GM12878 (cell line): ENCODE data around the gene PAK5. TPM values are rescaled to one million over a fixed set of nuclear protein-coding genes. Genes with fewer than 3 reads are reported as not detected.

ENCODE experiments used
- ATAC-seq: fragments of 200-7000 bp; cut with Tn5 transposase; 3 replicates; pipeline ENCODE4 v1.9.1; 2020; ENCODE audit warnings: mild to moderate bottlenecking, moderate library complexity
- BruUV-seq: library from RNA; stranded (reverse); fragments of 400-500 nt; replicated peaks from 2 replicates; lab custom pipeline; 2021; lab: Mats Ljungman, UMichigan
- CTCF ChIA-PET: fragments of 300-600 bp; sonication (Branson Sonifier 250); formaldehyde crosslinking; extraction: SDS; loops from one replicate; lab custom pipeline; 2021; ENCODE audit warnings: inconsistent platforms; lab: Yijun Ruan, JAX
- POLR2A ChIA-PET: fragments of 350-600 bp; formaldehyde crosslinking; extraction: SDS; loops from one replicate; lab custom pipeline; 2021; ENCODE audit warnings: inconsistent platforms; lab: Charles Lee
- RAD21 ChIA-PET: fragments of 300-600 bp; sonication (Branson Sonifier 250); formaldehyde crosslinking; loops from one replicate; lab custom pipeline; 2023; ENCODE audit warnings: antibody characterized with exemption; ENCODE audit not compliant: unreplicated experiment; lab: Charles Lee
- SMC1A ChIA-PET: fragments of 300-600 bp; sonication (Branson Sonifier 250); formaldehyde crosslinking; loops from one replicate; lab custom pipeline; 2023; ENCODE audit not compliant: unreplicated experiment, uncharacterized antibody; lab: Charles Lee
- DNase-seq: peaks from one replicate; pipeline ENCODE4 v3.0.0-alpha.2; 2011; ENCODE audit warnings: low read depth, low spot score
- FAIRE-seq: peaks from 3 replicates; lab custom pipeline; 2011; peaks lifted over from hg19 to GRCh38; lab: Jason Lieb, UNC
- H2AFZ ChIP-seq: 2 replicates; pipeline ENCODE4 v1.6.0; 2011; ENCODE audit warnings: low read depth, low read length, control low read depth; ENCODE audit not compliant: control insufficient read depth
- H3K27ac ChIP-seq: 2 replicates; pipeline ENCODE4 v1.5.1; 2011; ENCODE audit warnings: control low read depth; ENCODE audit not compliant: control insufficient read depth, insufficient read depth
- H3K27me3 ChIP-seq, 2 experiments: replicated peaks in 1 of 2; 2 replicates each; pipeline versions ENCODE4 v1.6.0 to v1.6.1; 2011; ENCODE audit warnings: low read length in 1 of 2; ENCODE audit not compliant: control insufficient read depth in 2 of 2, insufficient read depth in 2 of 2
- H3K36me3 ChIP-seq, 2 experiments: 2 replicates each; pipeline ENCODE4 v1.5.1; 2011; ENCODE audit warnings: low read length in 1 of 2; ENCODE audit not compliant: control insufficient read depth in 2 of 2, insufficient read depth in 2 of 2
- H3K4me1 ChIP-seq: 2 replicates; pipeline ENCODE4 v1.6.1; 2011; ENCODE audit warnings: mild to moderate bottlenecking, low read length, moderate library complexity, mixed read lengths; ENCODE audit not compliant: control insufficient read depth, insufficient read depth
- H3K4me2 ChIP-seq: 2 replicates; pipeline ENCODE4 v1.6.0; 2011; ENCODE audit warnings: control low read depth; ENCODE audit not compliant: control insufficient read depth, insufficient read depth
- H3K4me3 ChIP-seq: fragments of 200-600 bp; sonication (generic); 2 replicates; pipeline ENCODE4 v1.5.1; 2016
- H3K79me2 ChIP-seq: 2 replicates; pipeline ENCODE4 v1.6.0; 2011; ENCODE audit warnings: low read length; ENCODE audit not compliant: control insufficient read depth, insufficient read depth
- H3K9ac ChIP-seq: 2 replicates; pipeline ENCODE4 v1.8.0; 2011; ENCODE audit warnings: low read length, control low read depth, mixed read lengths; ENCODE audit not compliant: control insufficient read depth, insufficient read depth
- H3K9me3 ChIP-seq: replicated peaks from 3 replicates; pipeline ENCODE4 v1.5.1; 2011; ENCODE audit warnings: mild to moderate bottlenecking, low read length; ENCODE audit not compliant: control insufficient read depth, insufficient read depth
- H4K20me1 ChIP-seq: 2 replicates; pipeline ENCODE4 v1.6.0; 2011; ENCODE audit not compliant: control insufficient read depth, insufficient read depth
- BMI1 ChIP-seq: fragments of 450-650 bp; IDR thresholded peaks from 2 replicates; pipeline ENCODE4 v1.6.1; 2016; ENCODE audit warnings: mild to moderate bottlenecking, moderate library complexity, borderline replicate concordance
- CHD1 ChIP-seq: IDR thresholded peaks from 2 replicates; pipeline ENCODE4 v1.6.1; 2012; ENCODE audit warnings: low read depth, low read length, improper control_type of control experiment
- DPF2 ChIP-seq: fragments of 450-650 bp; IDR thresholded peaks from 2 replicates; pipeline ENCODE4 v1.6.1; 2017; ENCODE audit warnings: mild to moderate bottlenecking
- KLF5 ChIP-seq: fragments of 450-650 bp; IDR thresholded peaks from 2 replicates; pipeline ENCODE4 v1.6.1; 2014; ENCODE audit warnings: mild to moderate bottlenecking; ENCODE audit not compliant: partially characterized antibody
- NFXL1 ChIP-seq: fragments of 450-650 bp; IDR thresholded peaks from 2 replicates; pipeline ENCODE4 v1.6.1; 2017; ENCODE audit warnings: antibody characterized with exemption, mild to moderate bottlenecking, borderline replicate concordance
- NFYB ChIP-seq: IDR thresholded peaks from 2 replicates; pipeline ENCODE4 v1.6.1; 2011; ENCODE audit warnings: low read depth, mild to moderate bottlenecking, low read length, improper control_type of control experiment, moderate library complexity; ENCODE audit not compliant: insufficient read depth
- NR2C2 ChIP-seq: IDR thresholded peaks from 2 replicates; pipeline ENCODE4 v1.6.1; 2011; ENCODE audit warnings: borderline replicate concordance, low read depth; ENCODE audit not compliant: control insufficient read depth, insufficient read length
- PBX3 ChIP-seq: IDR thresholded peaks from 2 replicates; pipeline ENCODE4 v1.6.1; 2011; ENCODE audit warnings: mild to moderate bottlenecking, low read depth, low read length, moderate library complexity; ENCODE audit not compliant: insufficient replicate concordance
- POU2F2 ChIP-seq: IDR thresholded peaks from 3 replicates; pipeline ENCODE4 v1.6.1; 2011; ENCODE audit warnings: low read depth, mild to moderate bottlenecking, low read length, borderline replicate concordance
- SMC3 ChIP-seq: IDR thresholded peaks from 2 replicates; pipeline ENCODE4 v1.6.1; 2011; ENCODE audit warnings: low read length, improper control_type of control experiment, borderline replicate concordance
- SPI1 ChIP-seq: IDR thresholded peaks from 2 replicates; pipeline ENCODE4 v1.6.1; 2011; ENCODE audit warnings: low read depth, mild to moderate bottlenecking, low read length, moderate library complexity, borderline replicate concordance; ENCODE audit not compliant: insufficient read depth
- TAF1 ChIP-seq: IDR thresholded peaks from 2 replicates; pipeline ENCODE4 v1.6.1; 2011; ENCODE audit warnings: mild to moderate bottlenecking, low read depth, low read length, borderline replicate concordance
- TCF7 ChIP-seq: IDR thresholded peaks from 2 replicates; pipeline ENCODE4 v1.6.1; 2014; ENCODE audit warnings: antibody characterized with exemption, borderline replicate concordance
- YY1 ChIP-seq: IDR thresholded peaks from 2 replicates; pipeline ENCODE4 v1.6.1; 2011; ENCODE audit warnings: low read depth, mild to moderate bottlenecking, low read length
- ZBTB11 ChIP-seq: fragments of 450-650 bp; formaldehyde crosslinking; IDR thresholded peaks from 2 replicates; pipeline ENCODE4 v1.5.0; 2022; ENCODE audit warnings: mild to moderate bottlenecking, missing genetic modification characterization
- in situ Hi-C: fragments of 300-500 bp; cut with MboI; formaldehyde crosslinking; loops from 9 replicates; pipeline ENCODE4 v1.14.3; 2018; ENCODE audit warnings: mixed read lengths
- intact Hi-C: fragments of 100-400 bp; cut with micrococcal nuclease; formaldehyde crosslinking; loops from one replicate; pipeline ENCODE4 v1.14.2; 2022; ENCODE audit not compliant: unreplicated experiment
- polyA plus RNA-seq, 11 experiments: library from polyadenylated mRNA; depleted of rRNA in 4 of 11; unstranded in 6 of 11; stranded (reverse) in 5 of 11; fragments of >200 nt; fragmentation: Nextera tagmentation in 4 of 11; fragmentation: Illumina TruSeq in 1 of 11; extraction: Ambion mirVana in 4 of 11; extraction: Trizol in 1 of 11; gene quantifications; 1 replicate in 1 of 11; 2 replicates in 10 of 11; pipeline versions ENCODE4 v1.2.1 to v1.2.3, GENCODE V29; 2011 to 2016; ENCODE audit warnings: inconsistent platforms in 2 of 11, missing spikeins in 2 of 11, low read depth in 1 of 11
- total RNA-seq, 4 experiments: library from RNA; depleted of rRNA in 3 of 4; stranded (reverse); fragments of >200 nt in 3 of 4; fragmentation: Illumina TruSeq in 1 of 4; extraction: Trizol in 1 of 4; gene quantifications; 2 replicates each; pipeline versions ENCODE4 v1.2.1 to v1.2.3, GENCODE V29; 2013 to 2021
- TF ChIP-seq, protein P1 (sequence below): fragments of 450-650 bp; IDR thresholded peaks from 2 replicates; pipeline ENCODE4 v1.6.1; 2018; ENCODE audit warnings: borderline replicate concordance, mild to moderate bottlenecking; ENCODE audit not compliant: partially characterized antibody
- TF ChIP-seq, protein P2 (sequence below): fragments of 450-650 bp; IDR thresholded peaks from 2 replicates; pipeline ENCODE4 v1.6.1; 2014; ENCODE audit warnings: mild to moderate bottlenecking

PAK5 gene
- total and polyA plus RNA-seq, 10 of the 15 experiments (the other 5 are each of a cell fraction or from before 2014, with no cell fraction given), result not detected

DNA sequence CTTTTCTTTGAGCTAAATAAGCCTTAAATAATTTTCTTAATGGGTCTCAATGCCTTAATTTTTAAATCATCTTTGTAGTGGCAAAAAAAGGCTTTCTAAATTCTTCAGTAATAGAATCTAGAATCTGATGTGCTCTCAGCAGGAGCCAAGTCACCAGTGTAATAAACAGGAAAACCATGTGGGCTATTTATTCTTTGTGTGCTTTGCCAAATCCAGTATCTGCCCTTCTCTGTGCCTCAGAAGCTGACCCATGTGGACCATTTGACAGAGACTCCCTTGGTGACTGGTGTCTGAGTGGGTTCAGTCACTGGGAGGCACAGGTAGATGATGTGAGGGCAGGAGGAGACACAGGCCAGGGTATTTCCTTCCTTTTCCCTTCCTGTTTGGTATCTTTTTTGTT is 152.9 kb downstream of the PAK5 start:
- RAD21 ChIA-PET, result no interaction called here
- Histone ChIP-seq H3K36me3 (no peaks in the 10 kb centered on the region), H3K79me2 (no peaks in the 10 kb centered on the region), H3K4me2 (no peak overlapping the region), H3K27ac (no peak overlapping the region), H2AFZ (no peak overlapping the region), H3K9ac (no peak overlapping the region), H3K27me3 (no peaks in the 10 kb centered on the region), H3K4me1 (no peaks in the 10 kb centered on the region), H4K20me1 (no peaks in the 10 kb centered on the region), H3K9me3 (no peaks in the 10 kb centered on the region), H3K4me3 (no peak overlapping the region)
- no peak for ATAC-seq
- SMC1A ChIA-PET, result interaction anchor here (1.4 kb wide), 1 partner anchor 12 kb away, joined by 3 read pairs; no protein-coding TSS in a partner anchor
- POLR2A ChIA-PET, result no interaction called here
- intact Hi-C loops (no loop called here), in situ Hi-C loops (no loop called here)
- DNase-seq, result no peak
- TF ChIP-seq ZBTB11 (CRISPR knock-in tag) (no peak), CHD1 (no peak), NR2C2 (no peak), POU2F2 (no peak), TCF7 (no peak), YY1 (no peak), DPF2 (no peak), PBX3 (no peak), SPI1 (no peak), BMI1 (no peak), TAF1 (no peak), KLF5 (no peak), NFYB (no peak), NFXL1 (no peak), SMC3 (no peak)
- TF ChIP-seq, protein P1, sequence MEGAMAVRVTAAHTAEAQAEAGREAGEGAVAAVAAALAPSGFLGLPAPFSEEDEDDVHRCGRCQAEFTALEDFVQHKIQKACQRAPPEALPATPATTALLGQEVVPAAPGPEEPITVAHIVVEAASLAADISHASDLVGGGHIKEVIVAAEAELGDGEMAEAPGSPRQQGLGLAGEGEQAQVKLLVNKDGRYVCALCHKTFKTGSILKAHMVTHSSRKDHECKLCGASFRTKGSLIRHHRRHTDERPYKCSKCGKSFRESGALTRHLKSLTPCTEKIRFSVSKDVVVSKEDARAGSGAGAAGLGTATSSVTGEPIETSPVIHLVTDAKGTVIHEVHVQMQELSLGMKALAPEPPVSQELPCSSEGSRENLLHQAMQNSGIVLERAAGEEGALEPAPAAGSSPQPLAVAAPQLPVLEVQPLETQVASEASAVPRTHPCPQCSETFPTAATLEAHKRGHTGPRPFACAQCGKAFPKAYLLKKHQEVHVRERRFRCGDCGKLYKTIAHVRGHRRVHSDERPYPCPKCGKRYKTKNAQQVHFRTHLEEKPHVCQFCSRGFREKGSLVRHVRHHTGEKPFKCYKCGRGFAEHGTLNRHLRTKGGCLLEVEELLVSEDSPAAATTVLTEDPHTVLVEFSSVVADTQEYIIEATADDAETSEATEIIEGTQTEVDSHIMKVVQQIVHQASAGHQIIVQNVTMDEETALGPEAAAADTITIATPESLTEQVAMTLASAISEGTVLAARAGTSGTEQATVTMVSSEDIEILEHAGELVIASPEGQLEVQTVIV, result no peak
- TF ChIP-seq, protein P2, sequence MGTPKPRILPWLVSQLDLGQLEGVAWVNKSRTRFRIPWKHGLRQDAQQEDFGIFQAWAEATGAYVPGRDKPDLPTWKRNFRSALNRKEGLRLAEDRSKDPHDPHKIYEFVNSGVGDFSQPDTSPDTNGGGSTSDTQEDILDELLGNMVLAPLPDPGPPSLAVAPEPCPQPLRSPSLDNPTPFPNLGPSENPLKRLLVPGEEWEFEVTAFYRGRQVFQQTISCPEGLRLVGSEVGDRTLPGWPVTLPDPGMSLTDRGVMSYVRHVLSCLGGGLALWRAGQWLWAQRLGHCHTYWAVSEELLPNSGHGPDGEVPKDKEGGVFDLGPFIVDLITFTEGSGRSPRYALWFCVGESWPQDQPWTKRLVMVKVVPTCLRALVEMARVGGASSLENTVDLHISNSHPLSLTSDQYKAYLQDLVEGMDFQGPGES, result no peak
- BruUV-seq, result no TSS peak
- no peak for FAIRE-seq
- CTCF ChIA-PET, result interaction anchor here (1.1 kb wide), 1 partner anchor 12 kb away, joined by 3 read pairs; no protein-coding TSS in a partner anchor
